MM.1S (cell line): ENCODE measurements around the gene NPHS1.

Experiments
- CTCF ChIP-seq: fragments of 300-600 bp; sonication (generic); IDR thresholded peaks from 2 replicates; pipeline ENCODE4 v1.5.1; 2016; ENCODE audit warnings: antibody characterized with exemption, low read length, mixed read lengths
- EZH2 ChIP-seq: fragments of 300-600 bp; sonication (generic); optimal IDR thresholded peaks from 2 replicates; pipeline ENCODE3; 2017; ENCODE audit warnings: low read depth, mild to moderate bottlenecking, antibody characterized with exemption, low read length, mixed read lengths

- TF ChIP-seq CTCF (no peak), EZH2 (no peak)
Observed at GRCh38 chr19:35811317-35812219, 40.7 kb downstream of the NPHS1 start.
